C4-2B (cell line): ENCODE results near the gene FGFRL1.

Source experiments
- H3K27ac ChIP-seq: fragments of 450-650 bp; 2 replicates; pipeline ENCODE4 v1.5.1; 2017
- CTCF ChIP-seq: fragments of 450-650 bp; conservative IDR thresholded peaks from 2 replicates; pipeline ENCODE4 v1.5.1; 2017; ENCODE audit warnings: mild to moderate bottlenecking
- ZFX ChIP-seq: fragments of 450-650 bp; IDR thresholded peaks from 2 replicates; pipeline ENCODE4 v1.6.1; 2017

Gene FGFRL1

GRCh38 chr4:965766-966134 lies 45.7 kb upstream of the FGFRL1 start:
- TF ChIP-seq CTCF (no peak), ZFX (no peak)
- no peak overlapping the region for H3K27ac ChIP-seq

- TF ChIP-seq ZFX = no peak
- no peak for TF ChIP-seq CTCF
- no peak overlapping the region for H3K27ac ChIP-seq
Observed at GRCh38 chr4:966266-967112, 44.9 kb upstream of the FGFRL1 start.

GRCh38 chr4:967113-968104 lies 44.0 kb upstream of the FGFRL1 start:
- TF ChIP-seq CTCF (no peak), ZFX (no peak)
- H3K27ac ChIP-seq = no peak overlapping the region

- H3K27ac ChIP-seq = no peak overlapping the region
- TF ChIP-seq CTCF (no peak), ZFX (no peak)
Observed at GRCh38 chr4:968221-968620, 43.2 kb upstream of the FGFRL1 start.

- no peak overlapping the region for H3K27ac ChIP-seq
- no peak for TF ChIP-seq CTCF
- no peak for TF ChIP-seq ZFX
Observed at GRCh38 chr4:968621-969394, 42.6 kb upstream of the FGFRL1 start.

- TF ChIP-seq CTCF (no peak), ZFX (no peak)
- no peak overlapping the region for H3K27ac ChIP-seq
Observed at GRCh38 chr4:970046-970745, 41.2 kb upstream of the FGFRL1 start.
